ENCODE measurements around the gene ZIC2. TPM values are rescaled to one million over a fixed set of nuclear protein-coding genes. Genes with fewer than 3 reads are reported as not detected.

The ZIC2 gene
- total and polyA plus RNA-seq, 2 experiments from 2014 or later = 0.10 to 0.15 TPM

GRCh38 chr13:99965329-99966000 is 16.1 kb upstream of the ZIC2 start:
- no peak overlapping the region for H3K27ac ChIP-seq
- 89% methylated on average over 9 of the region's 9 CpGs for WGBS (ENCODE audit: low lambda C conversion rate, missing lambda C conversion rate)
- no peak overlapping the region for H2AFZ ChIP-seq
- no peaks in the 10 kb centered on the region for H3K36me3 ChIP-seq (replicated peaks; ENCODE audit: insufficient read depth, low read depth)
- no peak for DNase-seq (ENCODE audit: low spot score)
- peaks cover 21% of the 10 kb centered on the region for H3K4me1 ChIP-seq (ENCODE audit: insufficient read depth)
- H3K4me3 ChIP-seq = no peak overlapping the region
- H3K79me2 ChIP-seq = no peaks in the 10 kb centered on the region
- no peaks in the 10 kb centered on the region for H3K9me2 ChIP-seq (replicated peaks; ENCODE audit: insufficient read depth)
- TF ChIP-seq CTCF (IDR thresholded peaks at IDR 0.05; ENCODE audit: poor library complexity) (no peak), EZH2 (IDR thresholded peaks at IDR 0.05; ENCODE audit: borderline replicate concordance) (no peak), EZH2phosphoT487 (IDR thresholded peaks at IDR 0.05; ENCODE audit: low read depth, severe bottlenecking, unreplicated experiment) (no peak)
- H3K9me3 ChIP-seq (ENCODE audit: low read depth) = no peaks in the 10 kb centered on the region
- H3K4me2 ChIP-seq = no peak overlapping the region
- H4K20me1 ChIP-seq (ENCODE audit: insufficient read depth, poor library complexity, severe bottlenecking) = no peaks in the 10 kb centered on the region
- peaks cover 93% of the 10 kb centered on the region for H3K27me3 ChIP-seq

DNA sequence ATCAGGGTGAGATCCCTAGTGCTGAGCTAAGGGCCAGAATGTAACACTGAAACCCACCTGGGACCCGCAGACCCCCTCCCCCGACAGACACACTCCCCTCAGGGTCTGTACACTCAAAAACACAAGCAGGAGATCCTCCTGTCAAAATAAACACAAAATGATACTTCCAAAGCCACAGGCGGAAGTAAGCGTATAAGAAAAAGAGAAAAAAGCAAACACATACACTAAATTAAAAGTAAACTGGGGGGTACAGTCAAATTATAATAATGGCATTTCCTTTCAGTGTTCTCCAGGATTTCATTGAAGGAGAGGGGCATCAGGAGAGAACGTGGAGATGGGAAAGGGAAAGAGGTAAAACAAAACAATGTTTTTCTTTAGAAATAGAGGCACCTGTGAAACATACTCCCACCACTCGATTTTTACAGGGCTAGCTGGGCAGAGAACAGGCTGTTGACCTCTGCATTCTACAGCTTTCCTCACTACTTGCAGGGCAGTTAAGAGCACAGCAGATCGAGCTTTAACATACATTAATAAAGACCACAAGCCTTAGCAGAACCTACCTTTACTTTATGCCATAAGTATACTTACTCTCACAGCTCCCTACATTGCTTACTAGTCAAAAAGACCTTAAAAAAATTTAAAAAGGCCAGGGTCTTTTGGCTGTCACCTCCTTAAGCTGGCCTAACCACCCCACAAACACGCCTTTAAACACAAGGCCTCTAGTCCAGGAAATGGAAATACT is 15.3 kb upstream of the ZIC2 start:
- Histone ChIP-seq H3K9me2 (replicated peaks; ENCODE audit: insufficient read depth) (no peaks in the 10 kb centered on the region), H3K79me2 (no peaks in the 10 kb centered on the region), H4K20me1 (ENCODE audit: insufficient read depth, poor library complexity, severe bottlenecking) (no peaks in the 10 kb centered on the region), H3K4me3 (no peak overlapping the region), H3K27me3 (peaks cover 88% of the 10 kb centered on the region), H3K4me1 (ENCODE audit: insufficient read depth) (peaks cover 21% of the 10 kb centered on the region), H3K4me2 (no peak overlapping the region), H2AFZ (no peak overlapping the region), H3K36me3 (replicated peaks; ENCODE audit: insufficient read depth, low read depth) (no peaks in the 10 kb centered on the region), H3K27ac (no peak overlapping the region), H3K9me3 (ENCODE audit: low read depth) (no peaks in the 10 kb centered on the region)
- no peak for DNase-seq (ENCODE audit: low spot score)
- 73% methylated on average over 8 of the region's 8 CpGs for WGBS (ENCODE audit: low lambda C conversion rate, missing lambda C conversion rate)
- TF ChIP-seq EZH2 (IDR thresholded peaks at IDR 0.05; ENCODE audit: borderline replicate concordance) = no peak
- TF ChIP-seq EZH2phosphoT487 (IDR thresholded peaks at IDR 0.05; ENCODE audit: low read depth, severe bottlenecking, unreplicated experiment) = no peak
- TF ChIP-seq CTCF (IDR thresholded peaks at IDR 0.05; ENCODE audit: poor library complexity) = no peak

DNA sequence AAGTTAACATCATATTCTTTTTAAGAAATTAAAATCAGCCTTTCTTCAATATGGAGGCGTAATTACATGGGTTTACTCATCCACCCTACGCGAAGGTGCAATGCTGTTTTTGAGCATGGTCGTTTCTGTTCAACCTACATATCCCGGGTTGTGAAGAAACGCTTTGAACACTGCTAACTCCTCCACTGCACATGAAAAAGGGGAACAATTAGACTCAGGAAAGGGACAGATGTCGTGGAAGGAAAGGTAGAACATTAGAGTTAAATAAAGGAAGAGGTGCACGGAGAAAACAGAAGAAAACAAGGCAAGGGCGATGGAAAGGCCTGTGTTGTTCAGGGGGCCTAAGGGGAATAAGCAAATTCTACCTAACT is 14.1 kb upstream of the ZIC2 start:
- no peak for DNase-seq (ENCODE audit: low spot score)
- no peaks in the 10 kb centered on the region for H3K79me2 ChIP-seq
- TF ChIP-seq EZH2phosphoT487 (IDR thresholded peaks at IDR 0.05; ENCODE audit: low read depth, severe bottlenecking, unreplicated experiment) (peak; percentile 76), EZH2 (IDR thresholded peaks at IDR 0.05; ENCODE audit: borderline replicate concordance) (peak; percentile 72), CTCF (IDR thresholded peaks at IDR 0.05; ENCODE audit: poor library complexity) (no peak)
- no peak overlapping the region for H3K4me3 ChIP-seq
- H3K27ac ChIP-seq = no peak overlapping the region
- no peaks in the 10 kb centered on the region for H4K20me1 ChIP-seq (ENCODE audit: insufficient read depth, poor library complexity, severe bottlenecking)
- H2AFZ ChIP-seq = peak overlapping the region; percentile 71
- no peaks in the 10 kb centered on the region for H3K9me2 ChIP-seq (replicated peaks; ENCODE audit: insufficient read depth)
- peak overlapping the region; percentile 84 for H3K4me2 ChIP-seq
- no peaks in the 10 kb centered on the region for H3K9me3 ChIP-seq (ENCODE audit: low read depth)
- WGBS (ENCODE audit: low lambda C conversion rate, missing lambda C conversion rate) = 50% methylated on average over 9 of the region's 9 CpGs
- H3K36me3 ChIP-seq (replicated peaks; ENCODE audit: insufficient read depth, low read depth) = no peaks in the 10 kb centered on the region
- H3K27me3 ChIP-seq = peaks cover 88% of the 10 kb centered on the region
- H3K4me1 ChIP-seq (ENCODE audit: insufficient read depth) = peaks cover 21% of the 10 kb centered on the region

All from hepatocyte (in vitro differentiated cells).